Left hindlimb (tissue), 1 donor: ENCODE measurements around the gene QSER1.
"Not testable (repeated sequence)": the region's sequence is repeated elsewhere in the genome, so short reads cannot be mapped to it uniquely, and the experiment has no call there.

Experiments used
- DNase-seq: peaks from one replicate; pipeline ENCODE4 v3.0.0-alpha.2; 2018

The QSER1 gene

GRCh38 chr11:32891657-32892354 is 805 bp upstream of the QSER1 start:
- no peak for DNase-seq

- DNase-seq: no peak
Measured at GRCh38 chr11:32893093-32893342, 407 bp downstream of the QSER1 start.

GRCh38 chr11:32893343-32894148 is 935 bp downstream of the QSER1 start:
- peak; percentile 79 for DNase-seq

GRCh38 chr11:32894149-32894827 is 1.7 kb downstream of the QSER1 start:
- DNase-seq: peak; percentile 48

- DNase-seq: no peak
Measured at GRCh38 chr11:32894921-32895320, 2.3 kb downstream of the QSER1 start.

GRCh38 chr11:32895471-32895870 is 2.9 kb downstream of the QSER1 start:
- no peak for DNase-seq

GRCh38 chr11:32897103-32897502 is 4.5 kb downstream of the QSER1 start:
- DNase-seq: no peak

- no peak for DNase-seq
Measured at GRCh38 chr11:32899438-32899837, 6.8 kb downstream of the QSER1 start.

- DNase-seq: no peak
Measured at GRCh38 chr11:32902089-32902665, 9.6 kb downstream of the QSER1 start.

GRCh38 chr11:32905028-32905667 is 12.5 kb downstream of the QSER1 start:
- no peak for DNase-seq

- no peak for DNase-seq
Measured at GRCh38 chr11:32908619-32909018, 16.0 kb downstream of the QSER1 start.

- DNase-seq: no peak
Measured at GRCh38 chr11:32911413-32911812, 18.8 kb downstream of the QSER1 start.

GRCh38 chr11:32913445-32913844 is 20.8 kb downstream of the QSER1 start:
- DNase-seq: no peak

GRCh38 chr11:32916361-32916760 is 23.8 kb downstream of the QSER1 start:
- no peak for DNase-seq

GRCh38 chr11:32916994-32917393 is 24.4 kb downstream of the QSER1 start:
- no peak for DNase-seq

- no peak for DNase-seq
Measured at GRCh38 chr11:32918427-32918826, 25.8 kb downstream of the QSER1 start.

- DNase-seq: no peak
Measured at GRCh38 chr11:32919338-32919737, 26.7 kb downstream of the QSER1 start.

- DNase-seq: no peak
Measured at GRCh38 chr11:32920570-32920969, 28.0 kb downstream of the QSER1 start.

GRCh38 chr11:32921204-32921603 is 28.6 kb downstream of the QSER1 start:
- no peak for DNase-seq

- DNase-seq: no peak
Measured at GRCh38 chr11:32931606-32932005, 39.0 kb downstream of the QSER1 start.

GRCh38 chr11:32932196-32932595 is 39.6 kb downstream of the QSER1 start:
- DNase-seq: no peak

GRCh38 chr11:32935462-32936029 is 42.9 kb downstream of the QSER1 start:
- DNase-seq: no peak

- not testable (repeated sequence) for DNase-seq
Measured at GRCh38 chr11:32936178-32936577, 43.6 kb downstream of the QSER1 start.
